Left cardiac atrium (tissue), 4 donors: ENCODE data around the gene CEL. TPM values are rescaled to one million over a fixed set of nuclear protein-coding genes. Genes with fewer than 3 reads are reported as not detected.
"Not testable (repeated sequence)": the region's sequence is repeated elsewhere in the genome, so short reads cannot be mapped to it uniquely, and the experiment has no call there.

ENCODE experiments used
- ATAC-seq, 2 donors: fragments of 200-7000 bp; cut with Tn5 transposase; one replicate each; pipeline ENCODE4 v1.9.1; 2020; ENCODE audit warnings: mild to moderate bottlenecking in 2 of 2, moderate library complexity in 2 of 2
- DNase-seq: peaks from one replicate; pipeline ENCODE4 v3.0.0-alpha.2; 2020
- intact Hi-C, 2 donors: fragments of 100-400 bp; cut with DNase I; formaldehyde crosslinking; loops; one replicate each; pipeline versions ENCODE4 v1.14.1 to v1.15.1; 2022 to 2023
- total RNA-seq, 2 donors: library from RNA; stranded (reverse); fragmentation: NEBNext Ultra II Directional; extraction: Animal tissue kit (Norgen Biotek cat#: 25700); gene quantifications; one replicate each; pipeline ENCODE4 v1.2.1, GENCODE V29; 2021
- donor health status: DM: no; HTN: yes; CAD: no.
- donor health status: DM: no; HTN: yes; CAD: no; lungs with severe emphysema.
- donor health status: DM: yes; HTN: yes; CAD: no.
- donor health status: Dilated cardiomyopathy.

The CEL gene
- total RNA-seq, 2 donors from 2014 or later = 2.5 to 8.8 TPM

DNA sequence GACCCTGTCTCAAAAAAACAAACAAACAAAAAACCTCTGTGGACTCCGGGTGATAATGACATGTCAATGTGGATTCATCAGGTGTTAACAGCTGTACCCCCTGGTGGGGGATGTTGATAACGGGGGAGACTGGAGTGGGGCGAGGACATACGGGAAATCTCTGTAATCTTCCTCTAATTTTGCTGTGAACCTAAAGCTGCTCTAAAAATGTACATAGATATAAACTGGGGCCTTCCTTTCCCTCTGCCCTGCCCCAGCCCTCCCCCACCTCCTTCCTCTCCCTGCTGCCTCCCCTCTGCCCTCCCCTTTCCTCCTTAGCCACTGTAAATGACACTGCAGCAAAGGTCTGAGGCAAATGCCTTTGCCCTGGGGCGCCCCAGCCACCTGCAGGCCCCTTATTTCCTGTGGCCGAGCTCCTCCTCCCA is 1.4 kb upstream of the CEL start:
- ATAC-seq (peak in 1 of 2 donors; percentile 4), DNase-seq (no peak)
- intact Hi-C loops = no loop called here

DNA sequence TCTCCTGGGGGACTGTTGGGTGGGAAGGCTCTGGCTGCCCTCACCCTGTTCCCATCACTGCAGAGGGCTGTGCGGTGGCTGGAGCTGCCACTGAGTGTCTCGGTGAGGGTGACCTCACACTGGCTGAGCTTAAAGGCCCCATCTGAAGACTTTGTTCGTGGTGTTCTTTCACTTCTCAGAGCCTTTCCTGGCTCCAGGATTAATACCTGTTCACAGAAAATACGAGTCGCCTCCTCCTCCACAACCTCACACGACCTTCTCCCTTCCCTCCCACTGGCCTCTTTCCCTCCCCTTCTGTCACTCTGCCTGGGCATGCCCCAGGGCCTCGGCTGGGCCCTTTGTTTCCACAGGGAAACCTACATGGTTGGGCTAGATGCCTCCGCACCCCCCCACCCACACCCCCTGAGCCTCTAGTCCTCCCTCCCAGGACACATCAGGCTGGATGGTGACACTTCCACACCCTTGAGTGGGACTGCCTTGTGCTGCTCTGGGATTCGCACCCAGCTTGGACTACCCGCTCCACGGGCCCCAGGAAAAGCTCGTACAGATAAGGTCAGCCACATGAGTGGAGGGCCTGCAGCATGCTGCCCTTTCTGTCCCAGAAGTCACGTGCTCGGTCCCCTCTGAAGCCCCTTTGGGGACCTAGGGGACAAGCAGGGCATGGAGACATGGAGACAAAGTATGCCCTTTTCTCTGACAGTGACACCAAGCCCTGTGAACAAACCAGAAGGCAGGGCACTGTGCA is 590 bp upstream of the CEL start:
- ATAC-seq = peak; percentile 48 to 67
- intact Hi-C loops, DNase-seq: not testable (repeated sequence)

DNA sequence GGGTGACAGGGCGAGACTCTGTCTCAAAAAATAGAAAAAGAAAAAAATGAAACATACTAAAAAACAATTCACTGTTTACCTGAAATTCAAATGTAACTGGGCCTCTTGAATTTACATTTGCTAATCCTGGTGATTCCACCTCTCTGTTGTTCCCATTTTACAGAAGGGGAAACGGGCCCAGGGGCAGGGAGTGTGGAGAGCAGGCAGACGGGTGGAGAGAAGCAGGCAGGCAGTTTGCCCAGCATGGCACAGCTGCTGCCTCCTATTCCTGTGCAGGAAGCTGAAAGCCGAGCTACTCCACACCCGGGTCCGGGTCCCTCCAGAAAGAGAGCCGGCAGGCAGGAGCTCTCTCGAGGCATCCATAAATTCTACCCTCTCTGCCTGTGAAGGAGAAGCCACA is 788 bp downstream of the CEL start:
- ATAC-seq, DNase-seq, intact Hi-C loops: not testable (repeated sequence)

DNA sequence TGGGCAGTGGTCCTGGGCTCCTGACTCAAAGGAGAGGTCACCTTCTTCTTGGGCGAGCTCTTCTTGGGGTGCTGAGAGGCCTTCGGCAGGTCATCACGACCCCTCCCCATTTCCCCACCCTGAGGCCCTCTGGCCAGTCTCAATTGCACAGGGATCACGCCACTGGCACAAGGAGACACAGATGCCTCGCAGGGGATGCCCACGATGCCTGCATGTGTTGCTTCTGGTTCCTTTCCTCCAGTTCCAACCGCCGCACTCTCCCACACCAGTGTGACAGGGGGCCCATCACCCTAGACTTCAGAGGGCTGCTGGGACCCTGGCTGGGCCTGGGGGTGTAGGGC is 1.3 kb downstream of the CEL start:
- ATAC-seq (no peak), DNase-seq (no peak)
- intact Hi-C loops = no loop called here

DNA sequence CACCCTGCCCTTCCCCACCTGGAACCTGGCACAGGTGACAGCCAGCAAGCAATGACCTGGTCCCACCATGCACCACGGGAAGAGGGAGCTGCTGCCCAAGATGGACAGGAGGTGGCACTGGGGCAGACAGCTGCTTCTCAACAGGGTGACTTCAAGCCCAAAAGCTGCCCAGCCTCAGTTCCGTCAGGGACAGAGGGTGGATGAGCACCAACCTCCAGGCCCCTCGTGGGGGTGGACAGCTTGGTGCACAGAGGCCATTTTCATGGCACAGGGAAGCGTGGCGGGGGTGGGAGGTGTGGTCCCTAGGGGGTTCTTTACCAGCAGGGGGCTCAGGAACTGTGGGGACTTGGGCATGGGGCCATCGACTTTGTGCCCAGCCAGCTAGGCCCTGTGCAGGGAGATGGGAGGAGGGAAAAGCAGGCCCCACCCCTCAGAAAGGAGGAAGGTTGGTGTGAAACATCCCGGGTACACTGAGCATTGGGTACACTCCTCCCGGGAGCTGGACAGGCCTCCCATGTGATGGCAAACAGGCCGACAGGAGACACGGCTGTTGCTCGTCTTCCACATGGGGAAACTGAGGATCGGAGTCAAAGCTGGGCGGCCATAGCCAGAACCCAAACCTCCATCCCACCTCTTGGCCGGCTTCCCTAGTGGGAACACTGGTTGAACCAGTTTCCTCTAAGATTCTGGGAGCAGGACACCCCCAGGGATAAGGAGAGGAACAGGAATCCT is 1.9 kb downstream of the CEL start:
- ATAC-seq (no peak), DNase-seq (no peak)
- intact Hi-C loops = no loop called here

DNA sequence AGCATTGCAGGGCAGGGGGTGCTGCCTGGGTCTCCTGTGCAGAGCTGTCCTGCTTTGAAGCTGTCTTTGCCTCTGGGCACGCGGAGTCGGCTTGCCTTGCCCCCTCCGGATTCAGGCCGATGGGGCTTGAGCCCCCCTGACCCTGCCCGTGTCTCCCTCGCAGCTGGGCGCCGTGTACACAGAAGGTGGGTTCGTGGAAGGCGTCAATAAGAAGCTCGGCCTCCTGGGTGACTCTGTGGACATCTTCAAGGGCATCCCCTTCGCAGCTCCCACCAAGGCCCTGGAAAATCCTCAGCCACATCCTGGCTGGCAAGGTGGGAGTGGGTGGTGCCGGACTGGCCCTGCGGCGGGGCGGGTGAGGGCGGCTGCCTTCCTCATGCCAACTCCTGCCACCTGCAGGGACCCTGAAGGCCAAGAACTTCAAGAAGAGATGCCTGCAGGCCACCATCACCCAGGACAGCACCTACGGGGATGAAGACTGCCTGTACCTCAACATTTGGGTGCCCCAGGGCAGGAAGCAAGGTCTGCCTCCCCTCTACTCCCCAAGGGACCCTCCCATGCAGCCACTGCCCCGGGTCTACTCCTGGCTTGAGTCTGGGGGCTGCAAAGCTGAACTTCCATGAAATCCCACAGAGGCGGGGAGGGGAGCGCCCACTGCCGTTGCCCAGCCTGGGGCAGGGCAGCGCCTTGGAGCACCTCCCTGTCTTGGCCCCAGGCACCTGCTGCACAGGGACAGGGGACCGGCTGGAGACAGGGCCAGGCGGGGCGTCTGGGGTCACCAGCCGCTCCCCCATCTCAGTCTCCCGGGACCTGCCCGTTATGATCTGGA is 2.7 kb downstream of the CEL start:
- intact Hi-C loops = no loop called here
- ATAC-seq (no peak), DNase-seq (no peak)

DNA sequence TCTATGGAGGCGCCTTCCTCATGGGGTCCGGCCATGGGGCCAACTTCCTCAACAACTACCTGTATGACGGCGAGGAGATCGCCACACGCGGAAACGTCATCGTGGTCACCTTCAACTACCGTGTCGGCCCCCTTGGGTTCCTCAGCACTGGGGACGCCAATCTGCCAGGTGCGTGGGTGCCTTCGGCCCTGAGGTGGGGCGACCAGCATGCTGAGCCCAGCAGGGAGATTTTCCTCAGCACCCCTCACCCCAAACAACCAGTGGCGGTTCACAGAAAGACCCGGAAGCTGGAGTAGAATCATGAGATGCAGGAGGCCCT is 3.2 kb downstream of the CEL start:
- intact Hi-C loops = no loop called here
- no peak for DNase-seq
- no peak for ATAC-seq

DNA sequence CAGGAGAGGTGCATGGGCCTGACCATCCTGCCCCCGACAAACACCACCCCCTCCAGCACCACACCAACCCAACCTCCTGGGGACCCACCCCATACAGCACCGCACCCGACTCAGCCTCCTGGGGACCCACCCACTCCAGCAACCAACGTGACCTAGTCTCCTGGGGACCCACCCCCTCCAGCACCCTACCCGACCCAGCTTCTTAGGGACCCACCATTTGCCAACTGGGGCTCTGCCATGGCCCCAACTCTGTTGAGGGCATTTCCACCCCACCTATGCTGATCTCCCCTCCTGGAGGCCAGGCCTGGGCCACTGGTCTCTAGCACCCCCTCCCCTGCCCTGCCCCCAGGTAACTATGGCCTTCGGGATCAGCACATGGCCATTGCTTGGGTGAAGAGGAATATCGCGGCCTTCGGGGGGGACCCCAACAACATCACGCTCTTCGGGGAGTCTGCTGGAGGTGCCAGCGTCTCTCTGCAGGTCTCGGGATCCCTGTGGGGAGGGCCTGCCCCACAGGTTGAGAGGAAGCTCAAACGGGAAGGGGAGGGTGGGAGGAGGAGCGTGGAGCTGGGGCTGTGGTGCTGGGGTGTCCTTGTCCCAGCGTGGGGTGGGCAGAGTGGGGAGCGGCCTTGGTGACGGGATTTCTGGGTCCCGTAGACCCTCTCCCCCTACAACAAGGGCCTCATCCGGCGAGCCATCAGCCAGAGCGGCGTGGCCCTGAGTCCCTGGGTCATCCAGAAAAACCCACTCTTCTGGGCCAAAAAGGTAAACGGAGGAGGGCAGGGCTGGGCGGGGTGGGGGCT is 4.6 kb downstream of the CEL start:
- ATAC-seq (no peak), DNase-seq (no peak)
- intact Hi-C loops = no loop called here

DNA sequence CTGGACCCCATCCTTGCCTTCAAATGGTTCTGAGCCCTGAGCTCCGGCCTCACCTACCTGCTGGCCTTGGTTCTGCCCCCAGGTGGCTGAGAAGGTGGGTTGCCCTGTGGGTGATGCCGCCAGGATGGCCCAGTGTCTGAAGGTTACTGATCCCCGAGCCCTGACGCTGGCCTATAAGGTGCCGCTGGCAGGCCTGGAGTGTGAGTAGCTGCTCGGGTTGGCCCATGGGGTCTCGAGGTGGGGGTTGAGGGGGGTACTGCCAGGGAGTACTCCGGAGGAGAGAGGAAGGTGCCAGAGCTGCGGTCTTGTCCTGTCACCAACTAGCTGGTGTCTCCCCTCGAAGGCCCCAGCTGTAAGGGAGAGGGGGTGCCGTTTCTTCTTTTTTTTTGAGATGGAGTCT is 5.2 kb downstream of the CEL start:
- intact Hi-C loops = no loop called here
- ATAC-seq (no peak), DNase-seq (no peak)

DNA sequence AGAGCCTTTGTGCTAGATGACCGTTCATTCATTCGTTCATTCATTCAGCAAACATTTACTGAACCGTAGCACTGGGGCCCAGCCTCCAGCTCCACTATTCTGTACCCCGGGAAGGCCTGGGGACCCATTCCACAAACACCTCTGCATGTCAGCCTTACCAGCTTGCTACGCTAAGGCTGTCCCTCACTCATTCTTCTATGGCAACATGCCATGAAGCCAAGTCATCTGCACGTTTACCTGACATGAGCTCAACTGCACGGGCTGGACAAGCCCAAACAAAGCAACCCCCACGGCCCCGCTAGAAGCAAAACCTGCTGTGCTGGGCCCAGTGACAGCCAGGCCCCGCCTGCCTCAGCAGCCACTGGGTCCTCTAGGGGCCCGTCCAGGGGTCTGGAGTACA is 6.0 kb downstream of the CEL start:
- DNase-seq (no peak), ATAC-seq (no peak)
- intact Hi-C loops = no loop called here

DNA sequence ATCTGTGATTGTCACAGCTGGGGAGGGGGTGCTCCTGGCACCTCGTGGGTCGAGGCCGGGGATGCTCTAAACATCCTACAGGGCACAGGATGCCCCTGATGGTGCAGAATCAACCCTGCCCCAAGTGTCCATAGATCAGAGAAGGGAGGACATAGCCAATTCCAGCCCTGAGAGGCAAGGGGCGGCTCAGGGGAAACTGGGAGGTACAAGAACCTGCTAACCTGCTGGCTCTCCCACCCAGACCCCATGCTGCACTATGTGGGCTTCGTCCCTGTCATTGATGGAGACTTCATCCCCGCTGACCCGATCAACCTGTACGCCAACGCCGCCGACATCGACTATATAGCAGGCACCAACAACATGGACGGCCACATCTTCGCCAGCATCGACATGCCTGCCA is 6.7 kb downstream of the CEL start:
- ATAC-seq, DNase-seq, intact Hi-C loops: not testable (repeated sequence)

DNA sequence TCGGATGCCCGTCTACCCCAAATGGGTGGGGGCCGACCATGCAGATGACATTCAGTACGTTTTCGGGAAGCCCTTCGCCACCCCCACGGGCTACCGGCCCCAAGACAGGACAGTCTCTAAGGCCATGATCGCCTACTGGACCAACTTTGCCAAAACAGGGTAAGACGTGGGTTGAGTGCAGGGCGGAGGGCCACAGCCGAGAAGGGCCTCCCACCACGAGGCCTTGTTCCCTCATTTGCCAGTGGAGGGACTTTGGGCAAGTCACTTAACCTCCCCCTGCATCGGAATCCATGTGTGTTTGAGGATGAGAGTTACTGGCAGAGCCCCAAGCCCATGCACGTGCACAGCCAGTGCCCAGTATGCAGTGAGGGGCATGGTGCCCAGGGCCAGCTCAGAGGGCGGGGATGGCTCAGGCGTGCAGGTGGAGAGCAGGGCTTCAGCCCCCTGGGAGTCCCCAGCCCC is 8.8 kb downstream of the CEL start:
- intact Hi-C loops, DNase-seq, ATAC-seq: not testable (repeated sequence)

DNA sequence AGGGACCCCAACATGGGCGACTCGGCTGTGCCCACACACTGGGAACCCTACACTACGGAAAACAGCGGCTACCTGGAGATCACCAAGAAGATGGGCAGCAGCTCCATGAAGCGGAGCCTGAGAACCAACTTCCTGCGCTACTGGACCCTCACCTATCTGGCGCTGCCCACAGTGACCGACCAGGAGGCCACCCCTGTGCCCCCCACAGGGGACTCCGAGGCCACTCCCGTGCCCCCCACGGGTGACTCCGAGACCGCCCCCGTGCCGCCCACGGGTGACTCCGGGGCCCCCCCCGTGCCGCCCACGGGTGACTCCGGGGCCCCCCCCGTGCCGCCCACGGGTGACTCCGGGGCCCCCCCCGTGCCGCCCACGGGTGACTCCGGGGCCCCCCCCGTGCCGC is 9.2 kb downstream of the CEL start:
- ATAC-seq, intact Hi-C loops, DNase-seq: not testable (repeated sequence)

DNA sequence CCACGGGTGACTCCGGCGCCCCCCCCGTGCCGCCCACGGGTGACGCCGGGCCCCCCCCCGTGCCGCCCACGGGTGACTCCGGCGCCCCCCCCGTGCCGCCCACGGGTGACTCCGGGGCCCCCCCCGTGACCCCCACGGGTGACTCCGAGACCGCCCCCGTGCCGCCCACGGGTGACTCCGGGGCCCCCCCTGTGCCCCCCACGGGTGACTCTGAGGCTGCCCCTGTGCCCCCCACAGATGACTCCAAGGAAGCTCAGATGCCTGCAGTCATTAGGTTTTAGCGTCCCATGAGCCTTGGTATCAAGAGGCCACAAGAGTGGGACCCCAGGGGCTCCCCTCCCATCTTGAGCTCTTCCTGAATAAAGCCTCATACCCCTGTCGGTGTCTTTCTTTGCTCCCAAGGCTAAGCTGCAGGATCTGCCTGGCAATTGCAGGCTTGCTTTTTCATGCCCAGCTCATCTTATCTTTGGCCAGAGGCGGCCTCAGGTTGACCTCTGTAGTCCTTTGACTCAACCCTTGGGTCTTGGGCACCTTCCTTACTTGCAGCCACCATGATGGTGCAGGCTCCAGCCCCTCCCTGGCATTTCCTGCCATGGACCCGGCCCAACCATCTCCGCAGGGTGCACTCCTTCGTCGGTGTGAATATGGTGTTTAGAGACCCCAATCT is 9.8 kb downstream of the CEL start:
- intact Hi-C loops = no loop called here
- no peak for DNase-seq
- ATAC-seq = no peak

DNA sequence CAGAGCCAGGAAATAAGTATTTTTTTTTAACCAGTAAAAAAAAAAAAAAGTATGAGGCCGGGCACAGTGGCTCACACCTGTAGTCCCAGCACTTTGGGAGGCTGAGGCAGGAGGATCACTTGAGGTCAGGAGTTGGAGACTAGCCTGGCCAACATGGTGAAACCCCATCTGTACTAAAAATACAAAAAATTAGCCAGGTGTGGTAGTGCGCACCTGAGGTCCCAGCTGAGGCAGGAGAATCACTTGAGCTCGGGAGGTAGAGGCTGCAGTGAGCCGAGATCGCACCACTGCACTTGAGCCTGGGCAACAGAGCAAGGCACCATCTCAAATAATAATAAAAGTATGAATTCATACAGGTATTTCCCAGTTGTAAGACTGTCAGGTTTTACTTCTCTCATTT is 10.4 kb downstream of the CEL start:
- intact Hi-C loops, DNase-seq, ATAC-seq: not testable (repeated sequence)

DNA sequence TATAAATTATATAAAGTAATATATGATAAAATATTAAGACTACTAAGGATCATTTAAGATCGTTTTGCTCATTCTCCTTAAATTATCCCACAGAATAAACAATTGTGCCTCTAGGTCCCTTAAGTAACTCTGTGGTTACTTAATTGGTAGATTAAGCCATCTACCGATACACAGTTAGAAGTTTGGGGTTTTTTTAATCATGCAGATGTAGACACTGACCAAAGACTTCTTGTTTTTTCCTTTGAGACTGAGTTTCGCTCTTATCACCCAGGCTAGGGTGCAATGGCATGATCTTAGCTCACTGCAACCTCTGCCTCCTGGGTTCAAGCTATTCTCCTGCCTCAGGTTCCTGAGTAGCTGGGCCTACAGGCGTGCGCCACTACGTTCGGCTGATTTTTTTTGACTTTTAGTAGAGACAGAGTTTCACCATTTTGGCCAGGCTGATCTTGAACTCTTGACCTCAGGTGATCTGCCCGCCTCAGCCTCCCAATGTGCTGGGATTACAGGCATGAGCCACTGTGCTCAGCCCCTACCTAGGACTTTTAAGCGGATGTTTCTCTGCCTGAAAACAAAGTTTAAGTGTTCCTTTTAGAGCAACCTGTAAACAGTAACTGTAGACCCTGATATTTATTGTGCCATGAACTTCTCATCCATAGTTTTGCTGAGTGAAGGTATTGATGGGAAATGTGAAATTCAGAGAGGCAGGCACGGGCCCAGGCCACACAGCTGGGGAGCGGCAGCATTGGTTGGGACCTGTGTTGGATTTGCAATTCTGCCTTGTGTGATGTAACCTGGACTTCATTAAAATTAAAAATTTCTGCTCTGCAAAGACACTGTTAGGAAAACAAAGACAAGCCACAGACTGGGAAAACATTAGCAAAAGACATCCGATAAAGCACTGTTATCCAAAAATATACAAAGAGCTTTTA is 11.6 kb downstream of the CEL start:
- ATAC-seq (no peak), DNase-seq (no peak)
- intact Hi-C loops = no loop called here

DNA sequence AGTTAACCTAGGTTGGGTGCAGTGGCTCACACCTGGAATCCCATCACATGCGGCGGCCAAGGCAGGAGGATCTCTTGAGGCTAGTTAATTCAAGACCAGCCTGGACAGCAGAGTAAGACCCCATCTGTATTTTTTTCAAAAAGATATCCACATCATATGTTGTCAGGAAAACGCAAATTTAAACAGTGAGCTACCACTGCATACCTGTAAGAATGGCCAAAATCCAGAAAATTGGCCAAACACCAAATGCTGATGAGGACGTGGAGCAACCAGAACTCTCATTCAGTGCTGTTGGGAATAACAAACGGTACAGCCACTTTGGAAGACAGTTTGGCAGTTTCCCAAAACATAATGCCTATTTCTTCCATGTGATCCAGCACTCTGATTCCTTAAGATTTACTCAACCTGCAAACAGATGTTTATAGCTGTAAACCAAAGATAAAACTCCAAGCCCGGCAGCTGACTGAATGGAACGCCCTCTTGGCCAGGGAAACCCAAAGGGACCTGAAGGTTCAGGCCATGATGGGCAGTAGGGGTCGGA is 12.4 kb downstream of the CEL start:
- no peak for DNase-seq

More for the DNA sequence above, 12.4 kb downstream of the CEL start:
- ATAC-seq = no peak
- intact Hi-C loops = no loop called here
